Measurements from ENCODE around the gene VKORC1. TPM values are rescaled to one million over a fixed set of nuclear protein-coding genes. Genes with fewer than 3 reads are reported as not detected.

The VKORC1 gene
- 55.5 and 61.9 TPM in 2 replicates for total RNA-seq

DNA sequence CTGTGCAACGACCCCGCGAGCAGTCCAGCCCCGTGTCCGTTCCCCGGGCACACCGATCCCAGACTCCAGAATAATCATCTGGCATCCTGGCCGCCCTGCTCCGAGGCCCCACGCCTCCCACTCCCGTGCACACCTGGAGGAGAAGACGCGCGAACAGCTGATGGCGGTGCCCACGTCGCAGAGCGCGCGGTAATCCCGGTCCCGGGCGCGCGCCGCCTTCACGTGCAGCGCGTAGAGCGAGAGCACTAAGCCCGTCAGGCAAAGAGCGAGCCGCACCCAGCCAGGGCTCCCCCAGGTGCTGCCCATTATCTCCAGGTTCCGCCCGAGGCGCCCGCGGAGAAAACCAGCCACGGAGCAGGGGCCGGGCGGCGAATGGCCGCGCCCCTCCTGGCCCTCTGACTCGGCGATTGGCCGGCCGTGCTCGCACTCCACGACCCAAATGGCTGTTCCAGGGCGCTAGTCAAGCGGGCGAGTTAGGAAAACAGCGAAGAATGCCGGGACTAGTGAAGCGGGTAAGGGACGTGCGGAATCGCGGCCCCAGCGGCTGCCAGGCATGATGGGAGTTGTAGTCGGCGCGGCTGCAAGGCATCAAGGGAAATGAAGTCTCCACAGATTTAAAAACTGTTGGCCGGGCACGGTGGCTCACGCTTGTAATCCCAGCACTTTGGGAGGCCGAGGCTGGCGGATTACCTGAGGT, at the start of gene VKORC1:
Gene VKORC1 (minus strand): TSS at position 374 of the 697 bp plus-strand sequence. CDS start 68 bp downstream, at position 306.

DNA sequence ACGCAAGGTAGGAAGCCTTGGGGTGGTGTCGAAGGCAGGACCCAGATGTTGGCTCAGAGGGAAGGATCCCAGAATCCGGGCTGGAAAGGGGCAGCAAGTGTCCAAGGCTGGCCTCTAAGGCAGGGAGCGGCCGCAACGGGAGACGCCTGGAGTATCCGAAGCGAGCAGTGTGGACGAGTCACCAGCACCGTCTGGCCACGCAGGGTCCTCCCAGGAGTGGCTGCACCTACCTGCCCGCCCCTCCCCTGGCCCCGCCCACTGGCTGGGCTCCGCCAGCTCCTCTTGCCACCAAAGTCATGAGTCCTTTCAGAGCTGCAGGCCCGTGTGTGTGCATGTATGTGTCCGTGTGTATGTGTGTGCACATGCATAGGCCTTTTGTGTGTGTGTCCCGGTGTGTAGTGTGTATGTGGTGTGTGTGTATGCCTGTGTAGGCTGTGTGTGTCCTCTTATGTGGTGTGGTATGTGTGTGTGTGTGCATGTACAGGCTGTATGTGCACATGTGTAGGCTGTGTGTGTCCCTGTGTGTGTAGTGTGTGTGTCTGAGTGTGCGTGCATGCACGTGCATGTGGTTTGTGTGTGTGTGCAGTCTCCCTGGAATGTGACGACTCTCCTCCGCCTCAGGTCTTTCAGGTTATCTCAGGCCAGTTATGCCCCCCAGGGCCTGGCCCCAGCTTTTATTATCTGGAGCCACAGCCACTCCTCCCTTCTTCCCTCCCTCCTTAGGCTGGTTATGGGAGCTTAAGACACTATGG, 41.1 kb upstream of the VKORC1 start, which contains the start of gene PRSS8:
Gene PRSS8 (minus strand): TSS at position 193 of the 752 bp plus-strand sequence. CDS start 229 bp downstream, outside the sequence.

DNA sequence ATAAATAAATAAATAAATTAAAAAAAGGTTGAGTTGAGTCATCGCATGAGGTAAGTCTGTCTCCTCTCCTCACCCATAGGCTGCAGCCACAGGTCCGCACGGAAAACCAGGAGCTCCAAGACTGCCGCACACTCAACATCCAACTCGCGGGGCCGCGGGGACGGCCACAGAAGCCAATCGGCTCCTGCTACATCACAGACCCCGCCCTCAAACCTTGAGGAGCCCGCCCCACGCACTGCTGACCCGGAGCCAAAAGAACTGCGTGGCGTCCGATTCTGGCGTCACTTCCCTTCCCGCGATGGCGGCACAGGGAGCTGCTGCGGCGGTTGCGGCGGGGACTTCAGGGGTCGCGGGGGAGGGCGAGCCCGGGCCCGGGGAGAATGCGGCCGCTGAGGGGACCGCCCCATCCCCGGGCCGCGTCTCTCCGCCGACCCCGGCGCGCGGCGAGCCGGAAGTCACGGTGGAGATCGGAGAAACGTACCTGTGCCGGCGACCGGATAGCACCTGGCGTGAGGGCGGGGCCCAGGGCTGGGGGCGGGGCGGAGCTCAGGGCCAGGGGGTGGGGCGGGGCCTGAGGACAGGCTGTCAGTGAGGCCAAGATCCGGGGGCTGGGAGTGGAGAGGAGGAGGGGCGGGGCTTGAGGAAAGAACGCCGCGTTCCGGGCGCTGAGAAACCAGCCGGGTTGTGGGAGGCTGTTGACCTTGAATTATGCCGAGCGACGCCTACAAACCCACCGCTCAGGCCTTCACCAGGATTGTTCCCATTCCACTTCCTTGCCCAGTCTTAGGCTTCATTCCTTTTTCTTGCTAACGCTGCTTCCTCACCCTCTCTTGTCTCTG, 23.0 kb upstream of the VKORC1 start, which contains the start of gene KAT8:
Gene KAT8 (plus strand): TSS at position 281 of the 839 bp plus-strand sequence. CDS start 18 bp downstream, at position 299.

DNA sequence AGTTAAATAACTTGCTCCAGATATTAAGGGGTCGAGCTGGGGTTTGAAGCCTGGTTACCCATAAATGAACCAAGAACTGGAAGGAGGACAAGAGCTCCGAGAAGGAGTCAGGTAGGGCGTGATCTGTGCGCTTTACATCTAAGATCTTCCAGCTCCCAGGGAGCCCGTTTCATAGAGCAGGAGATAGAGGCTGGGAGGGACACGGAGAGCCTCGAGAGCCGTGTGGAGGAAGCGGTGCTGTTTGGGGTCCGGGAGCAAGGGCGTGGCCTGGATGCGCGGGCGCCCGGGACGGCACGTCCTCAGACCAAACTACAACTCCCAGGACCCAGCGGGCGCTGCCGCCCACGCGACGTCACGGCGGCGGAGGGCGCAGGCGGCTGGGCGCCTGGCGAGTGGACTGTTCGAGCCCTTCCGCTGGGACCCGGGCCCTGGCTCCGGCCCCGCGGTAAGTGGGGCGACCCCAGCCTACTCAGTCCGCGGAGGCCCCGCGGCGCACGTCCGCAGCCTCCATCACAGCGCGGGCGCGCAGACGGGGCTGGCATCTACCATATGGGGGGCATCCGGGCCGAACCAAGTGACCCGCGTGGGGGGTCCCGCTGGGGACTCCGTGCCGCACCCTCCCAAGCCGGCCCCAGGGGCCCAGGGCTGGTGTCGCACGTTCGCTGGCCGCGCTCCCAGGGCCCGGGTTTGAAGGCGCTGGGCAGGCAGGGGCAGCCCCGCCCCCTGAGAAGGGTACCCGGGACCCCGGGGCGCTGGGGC, 13.6 kb upstream of the VKORC1 start, which contains the start of gene BCKDK:
Gene BCKDK (plus strand): TSS at position 352 of the 759 bp plus-strand sequence. CDS start 838 bp downstream, outside the sequence.

DNA sequence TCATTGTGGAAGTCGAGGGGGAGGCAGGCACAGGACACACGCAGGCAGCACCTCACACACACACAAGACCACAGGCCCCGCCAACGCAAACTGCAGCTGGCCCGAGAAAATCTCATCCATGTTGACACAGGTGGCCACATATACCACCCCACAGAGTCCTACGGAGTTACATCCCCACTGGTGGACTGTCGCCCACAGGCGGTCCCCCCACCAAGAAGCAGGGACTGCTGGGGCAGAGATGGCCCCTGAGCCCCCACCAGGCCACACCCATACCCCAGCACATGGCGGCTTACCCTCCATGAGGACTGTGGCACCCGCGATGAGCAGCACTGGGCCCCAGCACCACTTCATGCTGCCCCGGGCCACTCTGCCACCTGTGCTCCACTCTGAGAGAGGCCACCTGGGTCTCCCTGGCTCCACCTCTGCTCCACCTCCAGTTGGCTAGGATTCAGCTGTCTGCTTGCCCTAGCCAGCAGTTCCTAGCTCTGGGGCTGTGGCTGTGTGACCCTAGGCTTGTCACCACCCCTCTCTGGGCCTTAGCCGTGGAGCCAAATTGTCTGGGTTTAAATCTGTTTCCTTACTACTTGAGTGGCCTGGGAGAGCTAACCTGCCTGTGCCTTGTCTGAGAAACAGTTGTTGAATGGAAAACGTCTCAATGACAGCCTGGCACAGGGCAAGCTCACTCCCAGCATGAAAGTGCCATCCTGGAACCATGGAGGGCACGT, 6.0 kb downstream of the VKORC1 start, which contains the start of gene PRSS53:
Gene PRSS53 (minus strand): TSS at position 485 of the 725 bp plus-strand sequence. CDS start 134 bp downstream, at position 351.

DNA sequence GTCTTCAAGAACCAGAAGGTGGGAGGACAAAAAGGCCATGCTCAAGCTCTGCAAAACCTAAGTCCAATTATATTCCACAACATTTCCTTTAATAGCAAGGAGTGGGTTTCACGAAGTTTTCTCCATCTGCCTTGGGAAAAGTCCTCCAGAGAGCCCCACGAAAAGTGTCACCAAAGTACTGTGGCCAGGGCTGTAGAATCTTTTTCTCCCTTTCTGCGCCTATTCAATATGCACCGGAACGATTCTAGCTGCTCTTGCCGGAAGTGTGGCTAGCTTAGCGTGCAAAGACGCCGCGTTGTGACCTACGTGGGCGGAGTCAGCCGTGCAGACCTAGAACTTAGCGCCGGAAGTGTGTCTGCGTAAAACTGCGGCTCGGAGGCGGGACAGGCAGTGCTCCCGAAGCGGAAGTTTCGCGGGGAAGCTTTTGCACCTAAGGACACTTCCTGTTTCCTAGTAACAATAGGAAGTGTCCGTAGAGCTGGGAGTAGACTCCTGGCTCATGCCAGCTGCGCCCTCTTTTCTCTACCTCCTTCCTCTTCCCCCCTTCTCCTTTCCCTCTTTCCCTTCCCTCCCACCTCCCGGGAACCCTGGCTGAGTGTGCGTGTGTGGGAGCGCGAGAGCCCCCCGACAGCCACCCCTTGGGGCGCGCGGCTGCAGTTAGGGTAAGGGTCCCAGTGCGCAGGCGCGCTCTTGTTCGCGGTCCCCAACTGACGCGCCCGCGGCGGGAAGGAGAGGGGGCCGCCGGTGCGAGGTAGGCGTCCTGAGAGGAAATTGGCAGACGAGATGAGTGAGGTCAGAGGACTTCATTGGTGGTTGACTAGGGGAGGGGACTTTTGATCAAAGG, 20.4 kb downstream of the VKORC1 start, which contains the start of the genes ZNF646 and ZNF668:
Gene ZNF646 (plus strand): TSS at position 453 of the 844 bp plus-strand sequence. CDS start 1,903 bp downstream, outside the sequence.
Gene ZNF668 (minus strand): TSS at position 271 of the 844 bp plus-strand sequence. CDS start 9,781 bp downstream, outside the sequence.

Other genes starting within 250 kb of the VKORC1 start
- 56.3 and 76.8 TPM in 2 replicates for gene BCL7C, start 200.7 kb downstream of the VKORC1 start, total RNA-seq
- 0.09 and 0.33 TPM in 2 replicates for gene CTF1, start 198.2 kb downstream of the VKORC1 start, total RNA-seq
- 10.7 and 16.6 TPM in 2 replicates for gene FBXL19, start 171.2 kb downstream of the VKORC1 start, total RNA-seq
- 30.0 and 32.7 TPM in 2 replicates for gene ORAI3, start 145.7 kb downstream of the VKORC1 start, total RNA-seq
- gene SETD1A, start 137.0 kb downstream of the VKORC1 start, total RNA-seq = 1.9 and 2.1 TPM in 2 replicates
- 20.3 and 28.2 TPM in 2 replicates for gene HSD3B7, start 109.6 kb downstream of the VKORC1 start, total RNA-seq
- 0.34 and 0.76 TPM in 2 replicates for gene STX1B, start 84.2 kb downstream of the VKORC1 start, total RNA-seq
- gene STX4, start 61.2 kb downstream of the VKORC1 start, total RNA-seq = 19.9 and 22.8 TPM in 2 replicates
- 4.9 and 5.2 TPM in 2 replicates for gene ZNF668, start 20.6 kb downstream of the VKORC1 start, total RNA-seq
- 11.3 and 11.7 TPM in 2 replicates for gene ZNF646, start 20.4 kb downstream of the VKORC1 start, total RNA-seq
- 0.33 and 0.43 TPM in 2 replicates for gene PRSS53, start 5.9 kb downstream of the VKORC1 start, total RNA-seq
- 9.2 and 9.5 TPM in 2 replicates for gene BCKDK, start 13.6 kb upstream of the VKORC1 start, total RNA-seq
- gene KAT8, start 22.9 kb upstream of the VKORC1 start, total RNA-seq = 42.3 and 42.9 TPM in 2 replicates
- not detected in 2 replicates for gene PRSS8, start 40.9 kb upstream of the VKORC1 start, total RNA-seq
- 0.26 and 0.87 TPM in 2 replicates for gene PRSS36, start 55.3 kb upstream of the VKORC1 start, total RNA-seq
- 32.1 and 33.1 TPM in 2 replicates for gene FUS, start 85.3 kb upstream of the VKORC1 start, total RNA-seq
- 66.0 and 80.8 TPM in 2 replicates for gene PYCARD, start 108.0 kb upstream of the VKORC1 start, total RNA-seq
- not detected in 2 replicates for gene TRIM72, start 119.3 kb upstream of the VKORC1 start, total RNA-seq
- not detected in 2 replicates for gene PYDC1, start 122.3 kb upstream of the VKORC1 start, total RNA-seq
- not detected in 2 replicates for gene ITGAM, start 165.2 kb upstream of the VKORC1 start, total RNA-seq

Measured in dermis lymphatic vessel endothelial cell (primary cell).